Activated T-helper 2 cell treated with anti-CD3 and anti-CD28 coated beads, Interferon-gamma antibody, Interleukin-2, Interleukin-4, amounts not matched to agents 10 μg/mL and 5 μg/mL and 100 μg/mL, durations not matched to agents 14 hours and 24 hours and 36 hours (primary cell): Measurements from ENCODE around the gene CADPS2. TPM values are rescaled to one million over a fixed set of nuclear protein-coding genes. Genes with fewer than 3 reads are reported as not detected.

Source experiments
- DNase-seq: peaks from one replicate; pipeline ENCODE4 v3.0.0; 2021; ENCODE audit warnings: low spot score
- H3K27ac Mint-ChIP-seq: one replicate; pipeline ENCODE4 v1.8.0; 2021; ENCODE audit warnings: mixed read lengths
- H3K27me3 Mint-ChIP-seq: one replicate; pipeline ENCODE4 v1.8.0; 2021; ENCODE audit warnings: low read depth, mixed read lengths
- H3K36me3 Mint-ChIP-seq: one replicate; pipeline ENCODE4 v1.8.0; 2021; ENCODE audit warnings: low read depth, mixed read lengths
- H3K4me1 Mint-ChIP-seq: one replicate; pipeline ENCODE4 v1.8.0; 2021; ENCODE audit warnings: low read depth, mixed read lengths
- H3K4me3 Mint-ChIP-seq: one replicate; pipeline ENCODE4 v1.8.0; 2021; ENCODE audit warnings: low read depth, mild to moderate bottlenecking, moderate library complexity, mixed read lengths
- H3K9me3 Mint-ChIP-seq: one replicate; pipeline ENCODE4 v1.8.0; 2021; ENCODE audit warnings: mixed read lengths
- intact Hi-C: fragments of 100-400 bp; cut with micrococcal nuclease; formaldehyde crosslinking; loops from one replicate; pipeline ENCODE4 v1.15.1; 2023
- total RNA-seq: library from RNA; stranded (reverse); gene quantifications from 2 replicates; pipeline ENCODE4 v1.2.3, GENCODE V29; 2022

CADPS2 gene
- total RNA-seq, 1 donor from 2014 or later = not detected

DNA sequence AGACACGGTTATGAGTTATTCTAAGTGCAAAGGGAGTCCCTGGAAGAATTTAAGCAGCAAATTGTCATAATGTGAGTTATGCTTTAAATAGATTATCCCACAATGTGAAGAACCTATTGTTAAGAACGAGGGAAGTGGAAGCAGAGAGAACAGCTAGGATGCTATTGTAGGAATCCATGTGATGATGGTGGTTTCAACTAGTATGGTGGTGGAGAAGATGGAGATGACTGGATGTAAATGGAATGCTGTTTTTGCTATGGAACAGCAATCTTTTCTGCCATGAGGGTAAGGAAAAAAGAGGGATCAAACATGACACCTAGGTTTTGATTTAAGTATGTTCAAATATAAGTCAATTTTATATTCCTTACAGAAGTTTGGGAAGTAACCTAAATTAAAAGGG lies 378.7 kb downstream of the CADPS2 start:
- H3K27me3 Mint-ChIP-seq = no peaks in the 10 kb centered on the region
- no peak for DNase-seq
- H3K4me3 Mint-ChIP-seq = no peak overlapping the region
- no peaks in the 10 kb centered on the region for H3K4me1 Mint-ChIP-seq
- H3K27ac Mint-ChIP-seq = no peak overlapping the region
- no peaks in the 10 kb centered on the region for H3K9me3 Mint-ChIP-seq
- intact Hi-C loops = no loop called here
- no peaks in the 10 kb centered on the region for H3K36me3 Mint-ChIP-seq

GRCh38 chr7:122492007-122492406 lies 394.3 kb downstream of the CADPS2 start:
- DNase-seq = no peak
- no peaks in the 10 kb centered on the region for H3K4me1 Mint-ChIP-seq
- H3K9me3 Mint-ChIP-seq = no peaks in the 10 kb centered on the region
- H3K27ac Mint-ChIP-seq = no peak overlapping the region
- H3K36me3 Mint-ChIP-seq = no peaks in the 10 kb centered on the region
- no peaks in the 10 kb centered on the region for H3K27me3 Mint-ChIP-seq
- no peak overlapping the region for H3K4me3 Mint-ChIP-seq
- intact Hi-C loops = no loop called here

GRCh38 chr7:122488241-122488640 lies 398.0 kb downstream of the CADPS2 start:
- H3K4me1 Mint-ChIP-seq = no peaks in the 10 kb centered on the region
- no peak for DNase-seq
- no peak overlapping the region for H3K4me3 Mint-ChIP-seq
- no peaks in the 10 kb centered on the region for H3K27me3 Mint-ChIP-seq
- intact Hi-C loops = no loop called here
- H3K36me3 Mint-ChIP-seq = no peaks in the 10 kb centered on the region
- H3K9me3 Mint-ChIP-seq = no peaks in the 10 kb centered on the region
- no peak overlapping the region for H3K27ac Mint-ChIP-seq

- Mint-ChIP-seq H3K36me3 (no peaks in the 10 kb centered on the region), H3K4me3 (no peak overlapping the region), H3K4me1 (no peaks in the 10 kb centered on the region), H3K9me3 (no peaks in the 10 kb centered on the region), H3K27me3 (no peaks in the 10 kb centered on the region), H3K27ac (no peak overlapping the region)
- no peak for DNase-seq
- intact Hi-C loops = no loop called here
Measured at GRCh38 chr7:122487131-122487530, 399.1 kb downstream of the CADPS2 start.

DNA sequence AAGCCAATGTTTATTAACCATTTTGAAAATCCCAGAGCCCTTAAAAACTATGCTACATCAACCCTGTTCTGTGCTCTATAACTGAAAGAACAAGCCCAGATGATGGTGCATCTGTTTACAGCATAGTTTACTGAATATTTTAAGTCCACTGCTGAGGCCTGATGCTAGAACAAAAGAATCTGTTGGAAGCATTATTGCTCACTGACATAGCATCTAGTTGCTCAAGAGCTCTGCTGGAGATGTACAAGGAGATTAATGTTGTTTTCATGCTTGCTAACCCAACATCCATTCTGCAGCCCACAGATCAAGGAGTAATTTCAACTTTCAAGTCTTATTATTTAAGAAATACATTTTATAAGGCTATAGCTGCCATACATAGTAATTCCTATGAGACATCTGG lies 400.4 kb downstream of the CADPS2 start:
- DNase-seq = no peak

DNA sequence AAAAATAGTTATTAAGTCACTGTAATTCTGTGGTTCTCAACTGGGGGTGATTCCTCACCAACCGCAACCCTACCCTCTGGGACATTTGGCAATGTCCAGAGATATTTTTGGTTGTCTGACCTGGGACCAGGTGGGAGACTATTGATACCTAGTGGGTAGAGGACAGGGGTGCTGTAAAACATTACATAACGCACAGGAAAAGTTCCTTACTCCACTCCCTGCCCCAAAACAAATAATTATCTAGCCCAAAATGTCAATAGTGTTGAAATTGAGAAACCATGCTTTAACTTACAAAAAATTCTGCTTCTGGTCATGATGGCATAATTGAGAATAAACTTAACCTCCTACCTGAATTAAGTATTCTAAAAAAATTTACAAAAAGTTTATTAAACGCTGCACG lies 404.0 kb downstream of the CADPS2 start:
- H3K4me3 Mint-ChIP-seq = no peak overlapping the region
- no peaks in the 10 kb centered on the region for H3K9me3 Mint-ChIP-seq
- no peaks in the 10 kb centered on the region for H3K27me3 Mint-ChIP-seq
- intact Hi-C loops = no loop called here
- no peak for DNase-seq
- H3K27ac Mint-ChIP-seq = no peak overlapping the region
- H3K4me1 Mint-ChIP-seq = no peaks in the 10 kb centered on the region
- H3K36me3 Mint-ChIP-seq = no peaks in the 10 kb centered on the region

More for the DNA sequence above, 400.4 kb downstream of the CADPS2 start:
- intact Hi-C loops = no loop called here
- H3K27ac Mint-ChIP-seq = no peak overlapping the region
- H3K27me3 Mint-ChIP-seq = no peaks in the 10 kb centered on the region
- no peaks in the 10 kb centered on the region for H3K9me3 Mint-ChIP-seq
- H3K36me3 Mint-ChIP-seq = no peaks in the 10 kb centered on the region
- H3K4me3 Mint-ChIP-seq = no peak overlapping the region
- H3K4me1 Mint-ChIP-seq = no peaks in the 10 kb centered on the region

- no peaks in the 10 kb centered on the region for H3K4me1 Mint-ChIP-seq
- no peaks in the 10 kb centered on the region for H3K27me3 Mint-ChIP-seq
- no peak for DNase-seq
- no peak overlapping the region for H3K4me3 Mint-ChIP-seq
- no peak overlapping the region for H3K27ac Mint-ChIP-seq
- no peaks in the 10 kb centered on the region for H3K9me3 Mint-ChIP-seq
- H3K36me3 Mint-ChIP-seq = no peaks in the 10 kb centered on the region
- intact Hi-C loops = no loop called here
Measured at GRCh38 chr7:122470859-122471258, 415.4 kb downstream of the CADPS2 start.

GRCh38 chr7:122468945-122469344 lies 417.3 kb downstream of the CADPS2 start:
- no peaks in the 10 kb centered on the region for H3K27me3 Mint-ChIP-seq
- no peaks in the 10 kb centered on the region for H3K4me1 Mint-ChIP-seq
- intact Hi-C loops = no loop called here
- no peak for DNase-seq
- H3K27ac Mint-ChIP-seq = no peak overlapping the region
- H3K9me3 Mint-ChIP-seq = no peaks in the 10 kb centered on the region
- H3K36me3 Mint-ChIP-seq = no peaks in the 10 kb centered on the region
- H3K4me3 Mint-ChIP-seq = no peak overlapping the region

DNA sequence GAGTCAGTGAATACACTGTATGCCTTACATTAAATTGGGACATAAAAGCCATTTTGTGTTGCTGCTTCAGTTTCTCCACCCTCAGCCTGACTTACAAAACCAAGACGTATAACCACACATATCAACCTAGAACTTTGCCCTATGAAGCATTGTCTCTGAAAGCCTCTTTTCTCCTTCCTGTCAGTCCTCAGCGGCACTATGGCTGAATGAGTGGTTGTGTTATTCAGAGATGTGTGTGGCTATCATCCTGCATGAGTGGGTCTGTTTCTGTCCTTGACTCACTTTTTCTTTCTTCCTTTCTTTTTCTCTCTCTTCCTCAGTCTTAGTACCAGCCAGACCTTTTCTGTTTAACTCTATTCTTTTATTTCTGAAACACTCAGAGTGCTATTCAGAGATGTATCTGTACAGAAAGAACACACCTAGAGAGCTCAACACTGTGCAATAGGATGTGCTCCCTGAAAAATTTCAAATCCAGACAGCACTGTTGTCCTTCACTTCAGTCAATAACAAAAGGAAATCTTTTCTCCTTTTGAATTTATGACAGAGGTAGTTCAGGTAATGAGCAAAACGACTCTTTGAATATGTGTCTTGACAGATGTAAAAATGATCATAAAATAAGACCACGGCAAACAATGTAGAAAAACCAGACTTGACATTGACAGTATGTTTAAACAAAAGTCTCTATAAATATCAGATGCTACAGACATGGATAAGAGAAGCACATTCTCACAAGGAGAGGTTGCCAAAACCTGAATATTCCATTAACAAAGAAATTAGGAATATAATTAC lies 418.4 kb downstream of the CADPS2 start:
- Mint-ChIP-seq H3K36me3 (no peaks in the 10 kb centered on the region), H3K4me1 (no peaks in the 10 kb centered on the region), H3K27ac (no peak overlapping the region), H3K27me3 (no peaks in the 10 kb centered on the region), H3K4me3 (no peak overlapping the region), H3K9me3 (no peaks in the 10 kb centered on the region)
- intact Hi-C loops = no loop called here
- DNase-seq = no peak

DNA sequence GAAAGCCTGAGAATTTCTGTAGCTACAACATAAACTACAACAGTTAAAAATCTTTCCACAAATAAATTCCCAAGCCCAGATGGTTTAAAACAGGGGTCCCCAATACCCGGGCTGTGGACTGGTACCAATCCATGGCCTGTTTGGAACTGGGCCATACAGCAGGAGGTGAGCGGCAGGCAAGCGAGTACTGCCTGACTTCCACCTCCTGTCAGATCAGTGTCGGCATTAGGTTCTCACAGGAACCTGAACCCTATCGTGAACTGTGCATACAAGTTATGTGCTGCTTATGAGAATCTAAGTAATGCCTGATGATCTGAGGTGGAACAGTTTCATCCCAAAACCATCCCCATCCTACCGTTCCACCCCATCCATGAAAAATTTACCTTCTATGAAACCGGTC lies 421.0 kb downstream of the CADPS2 start:
- Mint-ChIP-seq H3K4me3 (no peak overlapping the region), H3K27me3 (no peaks in the 10 kb centered on the region), H3K4me1 (no peaks in the 10 kb centered on the region), H3K9me3 (no peaks in the 10 kb centered on the region), H3K36me3 (no peaks in the 10 kb centered on the region), H3K27ac (no peak overlapping the region)
- intact Hi-C loops = no loop called here
- DNase-seq = no peak

DNA sequence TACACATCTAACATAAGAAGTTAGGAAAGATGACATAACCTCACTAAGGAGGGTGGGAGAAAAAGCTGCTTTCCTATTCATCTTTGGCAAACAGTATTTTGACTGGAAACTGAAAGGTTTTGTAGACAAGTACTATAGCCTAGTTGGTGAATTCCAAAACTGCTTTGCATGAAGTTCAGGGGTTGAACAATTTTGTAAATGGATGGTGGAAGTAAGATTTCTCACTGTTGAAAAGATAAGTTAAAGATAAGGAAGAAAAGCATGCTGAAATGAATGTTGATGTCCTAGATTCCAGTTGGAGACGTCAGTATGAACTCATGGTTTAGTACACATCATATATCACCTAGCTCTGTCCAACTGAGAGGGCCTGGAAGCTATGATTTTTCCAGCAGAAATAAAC lies 422.6 kb downstream of the CADPS2 start:
- no peaks in the 10 kb centered on the region for H3K36me3 Mint-ChIP-seq
- no peak for DNase-seq
- no peak overlapping the region for H3K4me3 Mint-ChIP-seq
- no peaks in the 10 kb centered on the region for H3K4me1 Mint-ChIP-seq
- intact Hi-C loops = no loop called here
- H3K27ac Mint-ChIP-seq = no peak overlapping the region
- no peaks in the 10 kb centered on the region for H3K9me3 Mint-ChIP-seq
- H3K27me3 Mint-ChIP-seq = no peaks in the 10 kb centered on the region

GRCh38 chr7:122460936-122461335 lies 425.3 kb downstream of the CADPS2 start:
- H3K9me3 Mint-ChIP-seq = no peaks in the 10 kb centered on the region
- H3K27me3 Mint-ChIP-seq = no peaks in the 10 kb centered on the region
- no peaks in the 10 kb centered on the region for H3K36me3 Mint-ChIP-seq
- H3K27ac Mint-ChIP-seq = no peak overlapping the region
- intact Hi-C loops = no loop called here
- H3K4me1 Mint-ChIP-seq = no peaks in the 10 kb centered on the region
- no peak overlapping the region for H3K4me3 Mint-ChIP-seq
- DNase-seq = no peak

- intact Hi-C loops = no loop called here
- H3K27ac Mint-ChIP-seq = no peak overlapping the region
- no peak for DNase-seq
- H3K36me3 Mint-ChIP-seq = no peaks in the 10 kb centered on the region
- no peaks in the 10 kb centered on the region for H3K27me3 Mint-ChIP-seq
- no peaks in the 10 kb centered on the region for H3K4me1 Mint-ChIP-seq
- H3K9me3 Mint-ChIP-seq = no peaks in the 10 kb centered on the region
- H3K4me3 Mint-ChIP-seq = no peak overlapping the region
Measured at GRCh38 chr7:122457969-122458368, 428.3 kb downstream of the CADPS2 start.

GRCh38 chr7:122457325-122457724 lies 428.9 kb downstream of the CADPS2 start:
- Mint-ChIP-seq H3K4me1 (no peaks in the 10 kb centered on the region), H3K4me3 (no peak overlapping the region), H3K27ac (no peak overlapping the region), H3K9me3 (no peaks in the 10 kb centered on the region), H3K36me3 (no peaks in the 10 kb centered on the region), H3K27me3 (no peaks in the 10 kb centered on the region)
- intact Hi-C loops = no loop called here
- DNase-seq = no peak
